ENCODE data around the gene KRT6A.

GRCh38 chr12:52521175-52521567, 28.1 kb upstream of the KRT6A start:
- no peak for TF ChIP-seq CTCF (IDR thresholded peaks at IDR 0.05)
- no peak for TF ChIP-seq POLR2A (IDR thresholded peaks at IDR 0.05)

Data from prostate gland (tissue), 2 donors.